GM10266 (cell line): ENCODE measurements around the gene DPPA5.
"Not testable (repeated sequence)": the region's sequence is repeated elsewhere in the genome, so short reads cannot be mapped to it uniquely, and the experiment has no call there.

Source experiments
- DNase-seq: peaks from one replicate; pipeline ENCODE4 v3.0.0; 2012; ENCODE audit errors: extremely low spot score
- TF ChIP-seq, protein P1 (sequence below): IDR thresholded peaks from 2 replicates; pipeline ENCODE4 v1.5.1; 2012; ENCODE audit warnings: mild to moderate bottlenecking, low read depth; ENCODE audit not compliant: control insufficient read depth, insufficient read depth; ENCODE audit errors: missing control alignments

Gene DPPA5

DNA sequence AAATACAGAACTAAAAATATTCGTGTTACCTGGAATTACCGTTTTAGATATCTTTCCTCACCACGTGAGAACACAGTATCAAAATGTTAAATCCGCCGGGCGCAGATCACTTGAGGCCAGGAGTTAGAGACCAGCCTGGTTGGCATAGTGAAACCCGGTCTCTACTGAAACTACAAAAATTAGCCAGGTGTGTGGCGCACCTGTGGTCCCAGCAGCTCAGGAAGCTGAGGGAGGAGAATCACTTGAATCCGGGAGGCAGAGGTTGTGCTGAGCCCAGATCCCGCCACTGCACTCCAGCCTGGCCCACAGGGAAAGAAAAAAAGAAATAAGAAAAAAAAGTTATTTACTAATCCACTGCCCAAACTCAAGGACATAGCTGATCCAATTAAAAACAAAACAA, 35.8 kb upstream of the DPPA5 start:
- TF ChIP-seq, protein P1, sequence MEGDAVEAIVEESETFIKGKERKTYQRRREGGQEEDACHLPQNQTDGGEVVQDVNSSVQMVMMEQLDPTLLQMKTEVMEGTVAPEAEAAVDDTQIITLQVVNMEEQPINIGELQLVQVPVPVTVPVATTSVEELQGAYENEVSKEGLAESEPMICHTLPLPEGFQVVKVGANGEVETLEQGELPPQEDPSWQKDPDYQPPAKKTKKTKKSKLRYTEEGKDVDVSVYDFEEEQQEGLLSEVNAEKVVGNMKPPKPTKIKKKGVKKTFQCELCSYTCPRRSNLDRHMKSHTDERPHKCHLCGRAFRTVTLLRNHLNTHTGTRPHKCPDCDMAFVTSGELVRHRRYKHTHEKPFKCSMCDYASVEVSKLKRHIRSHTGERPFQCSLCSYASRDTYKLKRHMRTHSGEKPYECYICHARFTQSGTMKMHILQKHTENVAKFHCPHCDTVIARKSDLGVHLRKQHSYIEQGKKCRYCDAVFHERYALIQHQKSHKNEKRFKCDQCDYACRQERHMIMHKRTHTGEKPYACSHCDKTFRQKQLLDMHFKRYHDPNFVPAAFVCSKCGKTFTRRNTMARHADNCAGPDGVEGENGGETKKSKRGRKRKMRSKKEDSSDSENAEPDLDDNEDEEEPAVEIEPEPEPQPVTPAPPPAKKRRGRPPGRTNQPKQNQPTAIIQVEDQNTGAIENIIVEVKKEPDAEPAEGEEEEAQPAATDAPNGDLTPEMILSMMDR = no peak
- DNase-seq = no peak

GRCh38 chr6:73388800-73389512, 34.9 kb upstream of the DPPA5 start:
- peak; percentile 65 for DNase-seq
- TF ChIP-seq, protein P1 = peak; percentile 66

- TF ChIP-seq, protein P1 = no peak
- no peak for DNase-seq
Observed at GRCh38 chr6:73388433-73388799, 34.3 kb upstream of the DPPA5 start.

DNA sequence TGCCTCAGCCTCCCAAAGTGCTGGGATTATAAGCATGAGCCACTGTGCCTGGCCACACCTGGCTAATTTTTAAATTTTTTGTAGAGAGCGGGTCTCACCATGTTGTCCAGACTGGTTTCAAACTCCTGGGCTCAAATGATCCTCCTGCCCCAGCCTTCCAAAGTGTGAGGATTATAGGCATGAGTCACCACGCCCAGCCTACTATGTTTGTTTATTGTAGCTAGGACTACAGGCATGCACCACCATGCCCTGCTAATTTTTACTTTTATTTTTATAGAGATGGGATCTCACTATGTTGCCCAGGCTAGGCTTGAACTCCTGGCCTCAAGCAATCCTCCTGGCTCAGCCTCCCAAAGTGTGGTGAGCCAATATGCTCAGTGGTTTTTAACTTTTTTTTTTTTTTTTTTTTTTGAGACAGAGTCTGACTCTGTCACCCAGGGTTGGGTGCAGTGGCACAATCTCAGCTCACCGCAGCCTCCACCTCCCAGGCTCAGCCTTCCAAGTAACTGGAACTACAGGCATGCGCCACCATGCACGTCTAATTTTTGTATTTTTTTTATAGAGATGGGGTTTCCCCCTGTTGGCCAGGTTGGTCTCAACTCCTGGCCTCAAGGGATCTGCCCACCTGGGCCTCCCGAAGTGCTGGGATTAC, 28.5 kb upstream of the DPPA5 start:
- TF ChIP-seq, protein P1 = no peak
- DNase-seq = no peak

- DNase-seq = not testable (repeated sequence)
Observed at GRCh38 chr6:73381531-73381930, 27.5 kb upstream of the DPPA5 start.

GRCh38 chr6:73377225-73377624, 23.1 kb upstream of the DPPA5 start:
- DNase-seq = no peak
- TF ChIP-seq, protein P1 = no peak

DNA sequence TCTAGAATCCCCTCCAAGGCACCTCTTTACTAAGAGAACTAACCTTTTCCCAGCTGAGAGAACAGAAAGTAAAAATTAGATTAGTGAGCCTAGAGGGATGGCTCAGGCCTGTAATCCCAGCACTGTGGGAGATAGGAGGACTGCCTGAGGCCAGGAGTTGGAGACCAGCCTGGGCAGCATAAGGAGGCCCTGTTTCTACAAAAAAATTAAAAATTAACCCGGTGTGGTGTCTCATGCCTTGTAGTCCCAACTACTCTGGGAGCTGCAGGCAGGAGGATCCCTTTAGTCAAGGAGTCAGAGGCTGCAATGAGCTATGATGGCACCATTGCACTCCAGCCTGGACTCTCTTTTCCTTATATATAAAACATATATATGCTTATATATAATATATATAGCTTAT, 21.1 kb upstream of the DPPA5 start:
- TF ChIP-seq, protein P1 = no peak
- DNase-seq = no peak
